Memory B cell (primary cell): ENCODE measurements around the gene NT5DC2.

Source experiments
- ATAC-seq: fragments of 150-1000 bp; cut with Tn5 transposase; 2 replicates; pipeline ENCODE4 v1.10.0; 2021; ENCODE audit warnings: low read depth, mild to moderate bottlenecking, moderate library complexity
- DNase-seq, 2 donors: peaks; one replicate each; pipeline ENCODE4 v3.0.0; 2022; ENCODE audit warnings: low spot score in 2 of 2
- H3K27ac Mint-ChIP-seq: one replicate; pipeline ENCODE4 v1.8.0; 2022; ENCODE audit warnings: mild to moderate bottlenecking, moderate library complexity, mixed read lengths
- H3K27me3 Mint-ChIP-seq: one replicate; pipeline ENCODE4 v1.8.0; 2022; ENCODE audit warnings: mixed read lengths
- H3K36me3 Mint-ChIP-seq: one replicate; pipeline ENCODE4 v1.8.0; 2022; ENCODE audit warnings: mild to moderate bottlenecking, mixed read lengths
- H3K4me1 Mint-ChIP-seq: one replicate; pipeline ENCODE4 v1.8.0; 2022; ENCODE audit warnings: mixed read lengths
- H3K4me3 Mint-ChIP-seq: one replicate; pipeline ENCODE4 v1.8.0; 2022; ENCODE audit warnings: mild to moderate bottlenecking, moderate library complexity, mixed read lengths
- H3K9me3 Mint-ChIP-seq: one replicate; pipeline ENCODE4 v1.8.0; 2022; ENCODE audit warnings: mixed read lengths

NT5DC2 gene

DNA sequence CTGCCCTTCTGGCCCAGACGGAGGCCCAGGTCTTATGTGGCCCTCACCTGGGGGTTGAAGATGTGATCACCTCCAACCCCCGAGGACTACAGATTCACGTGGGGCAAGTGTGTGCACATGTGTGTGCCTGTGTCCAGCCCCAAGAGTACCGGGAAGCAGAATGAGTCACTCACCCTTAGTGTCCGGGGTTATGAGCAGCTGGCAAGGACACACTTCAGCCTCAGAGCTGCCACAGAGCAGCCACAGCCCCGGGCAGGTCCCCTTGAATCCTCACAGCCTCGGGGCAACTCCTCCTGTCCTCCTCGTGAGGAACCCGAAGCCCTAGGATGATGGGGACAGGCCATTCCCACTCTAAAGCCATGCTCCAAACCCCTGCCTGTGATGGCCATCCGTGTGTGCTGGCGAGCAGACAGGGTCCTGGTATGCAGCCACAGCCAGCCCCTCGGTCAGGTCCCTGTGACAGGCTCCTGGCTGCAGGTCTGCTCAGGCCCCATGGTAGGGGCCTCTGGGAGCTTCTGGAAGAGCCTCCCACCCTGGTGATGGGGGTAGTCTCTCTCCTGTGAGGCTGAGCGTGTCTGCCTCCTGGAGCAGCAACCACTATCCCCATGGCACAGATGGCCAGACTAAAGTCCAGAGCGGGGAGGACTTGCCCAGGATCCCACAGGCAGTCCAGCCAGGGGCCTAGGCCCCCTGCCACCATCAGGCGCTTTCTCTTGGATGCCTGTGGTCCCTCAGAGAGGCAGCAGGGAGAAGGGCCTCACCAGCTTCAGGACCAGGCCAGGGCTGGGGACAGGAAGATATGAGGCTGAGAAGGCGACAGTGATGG lies 37.7 kb downstream of the NT5DC2 start:
- Mint-ChIP-seq H3K36me3 (peaks cover 5% of the 10 kb centered on the region), H3K27me3 (no peaks in the 10 kb centered on the region), H3K4me1 (peaks cover 16% of the 10 kb centered on the region), H3K9me3 (no peaks in the 10 kb centered on the region), H3K27ac (no peak overlapping the region), H3K4me3 (no peak overlapping the region)
- DNase-seq, result no peak
- ATAC-seq, result no peak

DNA sequence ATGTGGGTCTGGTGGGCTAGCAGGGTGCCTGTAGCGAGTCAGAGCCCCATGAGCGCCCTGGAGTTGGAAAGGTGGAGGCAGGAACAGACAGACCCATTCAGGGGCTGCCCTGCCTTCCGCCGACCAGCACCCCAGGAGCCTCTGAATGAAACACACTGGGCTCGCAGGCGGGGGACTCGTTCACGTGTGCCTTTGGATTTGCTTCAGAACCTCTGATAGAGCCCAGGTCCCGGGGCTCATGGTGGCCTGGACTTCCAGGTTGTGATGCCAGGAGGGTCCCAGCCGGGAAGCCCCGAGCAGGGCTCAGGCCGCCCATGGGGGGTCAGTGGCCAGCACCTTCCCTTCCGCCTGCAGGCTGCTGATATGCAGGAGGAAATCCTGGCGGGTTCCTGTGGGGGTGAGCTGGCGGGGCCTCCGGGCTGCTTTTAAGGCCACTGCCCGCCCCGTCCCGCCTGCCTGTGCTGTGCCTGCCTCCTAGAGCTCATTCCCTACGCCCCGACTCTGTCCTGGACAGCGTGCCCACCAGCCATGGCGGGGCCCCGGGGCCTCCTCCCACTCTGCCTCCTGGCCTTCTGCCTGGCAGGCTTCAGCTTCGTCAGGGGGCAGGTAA lies 38.7 kb downstream of the NT5DC2 start, which contains the start of gene STAB1:
STAB1 (plus strand) TSS at position 453 of the 610 bp plus-strand sequence; CDS start at position 529, 76 bp downstream.
- no peak for ATAC-seq
- no peak within 1 kb of the TSS for H3K4me3 Mint-ChIP-seq
- H3K27me3 Mint-ChIP-seq, result no peaks in the 10 kb centered on the region
- no peak within 1 kb of the TSS for H3K27ac Mint-ChIP-seq
- H3K9me3 Mint-ChIP-seq, result no peaks in the 10 kb centered on the region
- peaks cover 14% of the 10 kb centered on the region for H3K4me1 Mint-ChIP-seq
- no peak for DNase-seq
- H3K36me3 Mint-ChIP-seq, result peaks cover 7% of the 10 kb centered on the region

DNA sequence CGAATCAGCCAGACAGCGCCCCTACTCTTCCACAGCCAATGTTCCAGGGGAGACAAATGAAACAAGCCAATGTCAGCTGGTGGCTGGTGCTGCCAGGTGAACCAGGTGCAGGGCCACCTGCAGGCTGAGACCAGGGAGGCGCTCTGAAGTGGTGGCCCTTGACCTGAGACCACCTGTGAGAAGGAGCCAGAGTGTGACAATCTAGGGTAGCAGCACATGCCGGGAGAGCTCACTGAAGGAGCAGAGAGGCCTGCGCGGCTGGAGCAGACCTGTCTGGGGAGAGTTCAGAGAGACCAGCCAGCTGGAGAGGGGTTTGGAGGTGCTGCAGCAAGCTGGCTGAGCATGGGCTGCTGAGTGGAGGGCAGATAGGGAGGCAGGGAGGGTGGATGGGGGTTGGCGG lies 39.2 kb downstream of the NT5DC2 start:
- Mint-ChIP-seq H3K9me3 (no peaks in the 10 kb centered on the region), H3K27ac (no peak overlapping the region), H3K27me3 (no peaks in the 10 kb centered on the region), H3K36me3 (peaks cover 7% of the 10 kb centered on the region), H3K4me1 (peaks cover 14% of the 10 kb centered on the region), H3K4me3 (no peak overlapping the region)
- DNase-seq (no peak), ATAC-seq (no peak)

DNA sequence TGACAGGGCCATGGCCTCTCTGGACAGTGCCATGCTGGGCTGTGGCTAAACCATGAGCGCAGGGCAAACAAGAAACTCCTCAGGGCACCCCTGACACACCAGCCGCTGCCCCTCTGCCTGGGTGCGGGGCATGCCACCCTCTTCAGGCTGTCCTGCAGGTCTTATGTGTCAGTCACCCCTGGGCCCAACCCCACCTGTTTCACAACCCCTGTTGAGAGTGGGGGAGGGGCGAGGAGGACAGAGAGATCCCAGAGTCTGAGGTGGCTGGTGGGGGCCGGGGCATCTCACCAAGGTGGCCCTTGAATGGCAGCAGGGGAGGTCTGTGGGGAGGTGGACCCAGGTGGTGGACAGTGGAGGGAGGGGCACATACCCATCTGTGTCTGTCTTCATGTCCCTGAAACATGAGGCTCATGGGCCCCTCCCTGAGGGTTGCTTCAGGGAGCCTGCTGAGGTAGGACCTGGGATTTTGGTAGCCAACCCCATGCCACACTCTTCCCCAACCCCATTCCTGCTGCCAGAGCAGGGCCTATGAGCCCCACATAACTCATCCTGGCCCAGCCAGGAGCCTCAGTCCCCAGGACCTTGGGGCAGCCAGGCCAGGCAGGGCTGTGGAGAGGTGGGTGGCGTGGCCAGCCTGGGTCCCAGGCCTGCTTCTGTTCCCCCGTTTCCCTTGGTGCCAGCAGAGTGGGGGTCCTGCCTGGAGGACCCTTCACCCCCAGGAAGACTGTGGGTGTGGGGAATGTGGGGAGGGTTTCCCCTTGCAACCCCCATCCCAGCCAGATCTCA lies 40.2 kb downstream of the NT5DC2 start:
- Mint-ChIP-seq H3K27me3 (no peaks in the 10 kb centered on the region), H3K27ac (no peak overlapping the region), H3K36me3 (peaks cover 7% of the 10 kb centered on the region), H3K4me1 (peaks cover 4% of the 10 kb centered on the region), H3K4me3 (no peak overlapping the region), H3K9me3 (no peaks in the 10 kb centered on the region)
- no peak for ATAC-seq
- no peak for DNase-seq

DNA sequence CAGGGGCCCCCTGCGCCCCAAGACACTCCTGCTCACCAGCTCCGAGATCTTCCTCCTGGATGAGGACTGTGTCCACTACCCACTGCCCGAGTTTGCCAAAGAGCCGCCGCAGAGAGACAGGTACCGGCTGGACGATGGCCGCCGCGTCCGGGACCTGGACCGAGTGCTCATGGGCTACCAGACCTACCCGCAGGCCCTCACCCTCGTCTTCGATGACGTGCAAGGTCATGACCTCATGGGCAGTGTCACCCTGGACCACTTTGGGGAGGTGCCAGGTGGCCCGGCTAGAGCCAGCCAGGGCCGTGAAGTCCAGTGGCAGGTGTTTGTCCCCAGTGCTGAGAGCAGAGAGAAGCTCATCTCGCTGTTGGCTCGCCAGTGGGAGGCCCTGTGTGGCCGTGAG lies 41.6 kb downstream of the NT5DC2 start:
- Mint-ChIP-seq H3K27me3 (no peaks in the 10 kb centered on the region), H3K4me1 (peaks cover 4% of the 10 kb centered on the region), H3K27ac (no peak overlapping the region), H3K9me3 (no peaks in the 10 kb centered on the region), H3K36me3 (peaks cover 13% of the 10 kb centered on the region), H3K4me3 (no peak overlapping the region)
- ATAC-seq (no peak), DNase-seq (no peak)

DNA sequence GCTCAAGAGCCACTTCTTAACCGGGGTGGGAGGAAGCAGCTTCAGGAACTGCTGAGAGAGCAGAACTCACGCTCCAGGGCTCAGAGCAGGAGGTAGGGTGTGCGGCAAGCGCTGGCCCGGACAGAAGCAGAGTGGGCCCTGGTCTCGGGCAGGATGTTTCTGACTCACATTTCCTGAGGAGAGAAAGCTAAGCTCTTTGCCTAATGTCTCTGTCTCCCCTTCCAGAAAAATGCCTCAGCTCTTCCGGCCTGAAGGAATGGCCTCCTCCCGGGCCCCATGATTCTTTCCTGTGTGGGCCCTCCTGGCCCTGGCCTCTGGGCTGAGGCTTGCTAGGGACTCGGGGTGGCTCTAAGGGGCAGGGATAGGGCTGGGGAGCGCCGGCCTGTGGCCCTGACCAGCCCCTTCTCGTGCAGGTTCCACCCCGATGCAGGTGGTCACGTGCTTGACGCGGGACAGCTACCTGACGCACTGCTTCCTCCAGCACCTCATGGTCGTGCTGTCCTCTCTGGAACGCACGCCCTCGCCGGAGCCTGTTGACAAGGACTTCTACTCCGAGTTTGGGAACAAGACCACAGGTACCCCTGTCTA lies 42.6 kb downstream of the NT5DC2 start:
- Mint-ChIP-seq H3K27me3 (no peaks in the 10 kb centered on the region), H3K27ac (no peak overlapping the region), H3K4me3 (no peak overlapping the region), H3K9me3 (no peaks in the 10 kb centered on the region), H3K36me3 (peaks cover 16% of the 10 kb centered on the region), H3K4me1 (peaks cover 4% of the 10 kb centered on the region)
- DNase-seq (no peak), ATAC-seq (no peak)

DNA sequence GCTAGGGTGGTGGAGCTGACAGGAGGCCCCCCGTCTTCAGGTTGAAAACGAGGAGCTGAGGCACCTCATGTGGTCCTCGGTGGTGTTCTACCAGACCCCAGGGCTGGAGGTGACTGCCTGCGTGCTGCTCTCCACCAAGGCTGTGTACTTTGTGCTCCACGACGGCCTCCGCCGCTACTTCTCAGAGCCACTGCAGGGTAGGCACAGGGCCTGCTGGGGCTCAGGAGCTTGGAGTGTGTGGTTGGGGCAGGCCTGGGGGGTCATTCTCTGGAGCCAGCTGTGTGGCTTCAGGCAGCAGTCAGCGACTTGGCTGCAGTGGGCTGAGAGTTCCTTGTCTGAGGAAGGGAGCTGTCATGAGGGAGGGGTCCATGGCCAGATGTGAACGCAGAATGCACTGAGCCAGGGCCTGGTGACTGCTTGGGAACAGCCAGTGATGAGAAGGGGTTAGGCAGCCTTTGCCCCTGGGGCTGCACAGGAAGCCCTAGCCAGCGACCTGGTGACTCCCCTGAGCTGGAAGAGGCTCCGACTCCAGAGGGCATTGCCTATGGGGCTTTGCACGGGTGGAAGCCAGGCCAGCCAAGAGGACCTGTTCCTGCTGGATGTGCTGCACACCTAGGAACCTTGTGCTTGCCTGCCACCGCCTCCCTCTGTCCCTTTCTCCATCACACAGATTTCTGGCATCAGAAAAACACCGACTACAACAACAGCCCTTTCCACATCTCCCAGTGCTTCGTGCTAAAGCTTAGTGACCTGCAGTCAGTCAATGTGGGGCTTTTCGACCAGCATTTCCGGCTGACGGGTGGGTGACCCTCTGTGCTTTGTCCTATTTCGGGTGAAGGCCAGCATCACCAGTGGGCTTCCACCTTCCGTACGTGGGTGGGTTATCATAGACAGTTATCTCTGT lies 43.4 kb downstream of the NT5DC2 start:
- Mint-ChIP-seq H3K9me3 (no peaks in the 10 kb centered on the region), H3K4me3 (no peak overlapping the region), H3K36me3 (peaks cover 18% of the 10 kb centered on the region), H3K4me1 (peaks cover 4% of the 10 kb centered on the region), H3K27ac (no peak overlapping the region), H3K27me3 (no peaks in the 10 kb centered on the region)
- ATAC-seq (no peak), DNase-seq (no peak)

DNA sequence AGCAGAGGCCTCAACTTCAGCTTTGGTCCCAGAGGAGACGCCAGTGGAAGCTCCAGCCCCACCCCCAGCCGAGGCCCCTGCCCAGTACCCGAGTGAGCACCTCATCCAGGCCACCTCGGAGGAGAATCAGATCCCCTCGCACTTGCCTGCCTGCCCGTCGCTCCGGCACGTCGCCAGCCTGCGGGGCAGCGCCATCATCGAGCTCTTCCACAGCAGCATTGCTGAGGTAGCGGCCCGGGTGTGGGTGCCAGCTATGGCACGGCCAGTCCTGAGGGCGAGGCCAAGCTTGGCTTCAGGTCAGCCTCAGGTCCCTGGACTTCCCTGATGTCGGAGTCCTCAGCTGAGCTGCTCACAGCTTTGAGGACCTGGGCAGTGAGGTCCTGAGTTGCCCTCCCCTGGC lies 44.2 kb downstream of the NT5DC2 start:
- Mint-ChIP-seq H3K9me3 (no peaks in the 10 kb centered on the region), H3K4me1 (peaks cover 2% of the 10 kb centered on the region), H3K36me3 (peaks cover 18% of the 10 kb centered on the region), H3K4me3 (no peak overlapping the region), H3K27ac (no peak overlapping the region), H3K27me3 (no peaks in the 10 kb centered on the region)
- ATAC-seq (no peak), DNase-seq (no peak)

DNA sequence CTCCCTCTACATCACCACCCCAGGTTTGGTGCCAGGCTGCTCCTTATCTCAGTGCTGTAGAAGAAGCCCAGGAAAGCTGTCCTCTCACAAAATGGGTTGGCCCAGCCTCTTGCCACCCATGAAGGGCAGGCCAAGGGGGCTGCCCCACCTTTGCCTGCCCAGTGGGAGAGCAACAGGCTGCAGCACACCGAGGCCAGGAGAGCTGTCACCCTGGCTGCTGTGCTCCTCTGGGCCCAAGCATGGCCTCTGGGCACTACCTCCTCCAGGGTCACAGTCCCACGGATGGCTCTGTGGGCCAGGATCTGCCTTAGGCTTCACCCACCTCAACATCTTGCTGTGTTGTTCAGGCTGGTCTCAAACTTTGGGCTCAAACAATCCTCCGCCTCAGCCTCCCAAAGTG lies 44.9 kb downstream of the NT5DC2 start:
- DNase-seq (no peak), ATAC-seq (no peak)
- peaks cover 18% of the 10 kb centered on the region for H3K36me3 Mint-ChIP-seq
- no peak overlapping the region for H3K27ac Mint-ChIP-seq
- no peaks in the 10 kb centered on the region for H3K27me3 Mint-ChIP-seq
- no peak overlapping the region for H3K4me3 Mint-ChIP-seq
- no peaks in the 10 kb centered on the region for H3K4me1 Mint-ChIP-seq
- no peaks in the 10 kb centered on the region for H3K9me3 Mint-ChIP-seq

DNA sequence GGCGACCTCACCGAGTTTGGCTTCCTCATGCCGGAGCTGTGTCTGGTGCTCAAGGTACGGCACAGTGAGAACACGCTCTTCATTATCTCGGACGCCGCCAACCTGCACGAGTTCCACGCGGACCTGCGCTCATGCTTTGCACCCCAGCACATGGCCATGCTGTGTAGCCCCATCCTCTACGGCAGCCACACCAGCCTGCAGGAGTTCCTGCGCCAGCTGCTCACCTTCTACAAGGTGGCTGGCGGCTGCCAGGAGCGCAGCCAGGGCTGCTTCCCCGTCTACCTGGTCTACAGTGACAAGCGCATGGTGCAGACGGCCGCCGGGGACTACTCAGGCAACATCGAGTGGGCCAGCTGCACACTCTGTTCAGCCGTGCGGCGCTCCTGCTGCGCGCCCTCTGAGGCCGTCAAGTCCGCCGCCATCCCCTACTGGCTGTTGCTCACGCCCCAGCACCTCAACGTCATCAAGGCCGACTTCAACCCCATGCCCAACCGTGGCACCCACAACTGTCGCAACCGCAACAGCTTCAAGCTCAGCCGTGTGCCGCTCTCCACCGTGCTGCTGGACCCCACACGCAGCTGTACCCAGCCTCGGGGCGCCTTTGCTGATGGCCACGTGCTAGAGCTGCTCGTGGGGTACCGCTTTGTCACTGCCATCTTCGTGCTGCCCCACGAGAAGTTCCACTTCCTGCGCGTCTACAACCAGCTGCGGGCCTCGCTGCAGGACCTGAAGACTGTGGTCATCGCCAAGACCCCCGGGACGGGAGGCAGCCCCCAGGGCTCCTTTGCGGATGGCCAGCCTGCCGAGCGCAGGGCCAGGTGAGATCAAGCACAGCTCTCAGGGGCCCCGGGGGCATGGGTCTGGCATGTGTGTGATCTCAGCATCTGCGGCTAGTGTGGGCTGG lies 45.6 kb downstream of the NT5DC2 start:
- no peaks in the 10 kb centered on the region for H3K4me1 Mint-ChIP-seq

DNA sequence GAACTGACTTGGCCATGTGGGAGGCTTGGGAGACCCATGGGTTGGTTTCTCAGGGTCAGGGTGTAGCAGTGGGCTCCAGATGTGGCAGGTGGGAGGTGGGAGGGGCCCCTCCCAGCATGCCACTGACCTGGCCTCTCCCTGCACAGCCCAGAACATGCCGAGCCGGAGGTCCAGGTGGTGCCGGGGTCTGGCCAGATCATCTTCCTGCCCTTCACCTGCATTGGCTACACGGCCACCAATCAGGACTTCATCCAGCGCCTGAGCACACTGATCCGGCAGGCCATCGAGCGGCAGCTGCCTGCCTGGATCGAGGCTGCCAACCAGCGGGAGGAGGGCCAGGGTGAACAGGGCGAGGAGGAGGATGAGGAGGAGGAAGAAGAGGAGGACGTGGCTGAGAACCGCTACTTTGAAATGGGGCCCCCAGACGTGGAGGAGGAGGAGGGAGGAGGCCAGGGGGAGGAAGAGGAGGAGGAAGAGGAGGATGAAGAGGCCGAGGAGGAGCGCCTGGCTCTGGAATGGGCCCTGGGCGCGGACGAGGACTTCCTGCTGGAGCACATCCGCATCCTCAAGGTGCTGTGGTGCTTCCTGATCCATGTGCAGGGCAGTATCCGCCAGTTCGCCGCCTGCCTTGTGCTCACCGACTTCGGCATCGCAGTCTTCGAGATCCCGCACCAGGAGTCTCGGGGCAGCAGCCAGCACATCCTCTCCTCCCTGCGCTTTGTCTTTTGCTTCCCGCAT lies 46.4 kb downstream of the NT5DC2 start:
- Mint-ChIP-seq H3K36me3 (peaks cover 17% of the 10 kb centered on the region), H3K27me3 (no peaks in the 10 kb centered on the region), H3K27ac (no peak overlapping the region), H3K9me3 (no peaks in the 10 kb centered on the region), H3K4me3 (no peak overlapping the region), H3K4me1 (no peaks in the 10 kb centered on the region)
- ATAC-seq, result no peak
- DNase-seq, result no peak

More for the DNA sequence above, 45.6 kb downstream of the NT5DC2 start:
- no peak for ATAC-seq
- Mint-ChIP-seq H3K27ac (no peak overlapping the region), H3K4me3 (no peak overlapping the region), H3K36me3 (peaks cover 18% of the 10 kb centered on the region), H3K9me3 (no peaks in the 10 kb centered on the region), H3K27me3 (no peaks in the 10 kb centered on the region)
- DNase-seq, result no peak
